ENCODE measurements around the gene PNCK.

PNCK gene

DNA sequence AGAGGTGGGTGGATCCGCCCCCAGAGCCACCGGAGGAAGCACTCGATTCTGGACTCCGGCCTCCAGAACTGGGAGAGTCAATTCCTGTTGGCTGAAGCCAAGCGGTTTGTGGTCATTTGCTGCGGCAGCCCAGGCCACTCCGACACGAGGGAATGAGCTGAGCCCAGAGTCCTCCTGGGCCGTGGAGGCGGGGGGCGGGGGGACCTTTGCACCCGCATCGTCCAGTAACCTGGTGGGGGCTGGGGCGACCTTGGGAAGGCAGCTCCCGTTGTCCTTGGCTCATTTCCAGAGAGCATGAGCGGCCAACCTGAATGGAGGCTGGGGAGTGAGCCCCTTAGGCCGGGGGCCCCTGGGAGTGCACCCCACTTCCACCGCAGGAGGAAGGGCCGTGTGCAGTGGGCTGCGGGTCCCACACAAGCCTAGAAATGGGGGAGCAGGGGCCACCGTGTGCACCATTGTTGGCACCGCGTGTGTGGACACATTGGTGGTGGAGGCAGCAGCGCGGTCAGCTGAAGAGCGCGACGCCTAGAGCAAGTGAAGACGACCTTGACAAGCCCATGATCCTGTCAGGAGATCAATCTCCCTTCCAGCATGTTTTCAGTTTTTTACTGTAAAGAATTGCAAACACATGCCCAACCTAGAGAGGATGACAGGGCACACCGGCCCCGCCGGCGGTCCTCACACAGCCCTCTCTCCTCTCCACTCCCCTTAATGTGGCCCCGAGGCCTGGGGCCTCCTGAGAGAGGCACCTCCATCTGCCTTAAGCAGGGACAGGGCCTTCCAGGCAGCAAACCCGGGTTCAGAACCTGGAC is 46.5 kb downstream of the PNCK start:
- no peak for DNase-seq

DNA sequence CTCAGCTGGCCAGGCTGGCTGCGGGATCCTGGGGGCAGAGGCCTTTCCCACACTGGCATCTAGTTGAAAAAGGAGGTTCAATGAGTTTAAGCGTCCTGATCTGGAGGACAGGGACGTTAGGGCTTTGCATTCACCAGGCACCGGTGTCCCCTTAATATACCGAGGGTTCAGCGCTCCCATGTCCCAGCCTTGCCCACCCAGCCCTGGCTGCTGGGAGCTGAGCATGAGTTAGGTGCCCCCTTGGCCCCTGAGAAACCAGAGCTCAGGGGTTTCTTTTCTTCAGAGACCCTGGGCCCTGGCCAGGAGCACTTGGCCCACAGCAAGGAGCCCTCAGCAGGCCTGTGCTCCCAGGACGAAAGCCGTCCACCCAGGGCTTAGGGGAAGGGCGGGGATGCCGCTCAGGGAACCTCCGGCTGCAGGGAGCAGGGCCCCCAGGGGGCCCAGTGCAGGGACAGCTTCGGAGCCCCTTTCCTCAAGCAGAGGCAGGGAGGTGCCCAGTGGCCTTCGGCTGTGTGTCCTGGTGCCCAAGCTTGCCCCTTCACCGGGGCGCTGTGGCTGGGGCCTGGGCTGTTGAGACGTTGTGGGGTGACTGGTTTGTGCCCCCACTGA is 47.5 kb downstream of the PNCK start:
- DNase-seq = no peak

DNA sequence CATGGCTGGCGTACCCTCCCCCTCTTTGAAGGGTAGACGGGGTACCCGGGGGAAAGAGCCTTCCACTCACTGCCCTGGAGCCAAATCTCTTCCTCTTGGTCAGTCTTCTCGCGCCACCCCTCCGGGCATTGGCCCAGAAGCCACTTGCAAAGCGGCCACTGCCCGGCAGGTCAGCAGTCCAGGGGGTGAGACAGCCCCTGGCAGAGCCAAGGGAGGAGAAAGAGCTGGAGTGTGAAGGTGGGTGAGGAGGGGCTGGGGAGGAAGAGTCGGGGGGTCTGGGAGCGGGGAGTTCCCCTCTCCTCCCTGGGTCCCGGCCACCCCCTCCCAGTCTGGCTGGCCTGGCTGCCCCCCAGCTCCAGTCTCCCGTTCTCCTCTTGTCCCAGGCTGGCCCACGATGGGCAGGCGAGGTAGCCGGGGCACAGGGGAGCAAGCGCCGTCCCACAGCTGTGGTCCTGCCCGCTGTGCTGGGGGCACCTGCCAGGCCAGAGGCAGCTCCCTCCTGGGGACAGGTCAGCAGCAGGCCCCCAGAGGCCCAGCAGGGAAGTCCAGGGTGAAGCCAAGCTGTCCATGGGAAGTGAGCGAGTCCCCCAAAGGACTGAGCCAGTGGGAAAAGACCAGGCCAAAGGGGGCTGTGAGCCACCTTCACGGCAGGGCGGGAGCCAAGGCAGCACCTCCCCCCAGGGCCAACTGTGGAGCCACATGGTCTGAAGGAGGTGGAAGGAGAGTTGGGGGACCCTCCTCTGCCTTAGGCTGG is 48.2 kb downstream of the PNCK start:
- DNase-seq = no peak

DNA sequence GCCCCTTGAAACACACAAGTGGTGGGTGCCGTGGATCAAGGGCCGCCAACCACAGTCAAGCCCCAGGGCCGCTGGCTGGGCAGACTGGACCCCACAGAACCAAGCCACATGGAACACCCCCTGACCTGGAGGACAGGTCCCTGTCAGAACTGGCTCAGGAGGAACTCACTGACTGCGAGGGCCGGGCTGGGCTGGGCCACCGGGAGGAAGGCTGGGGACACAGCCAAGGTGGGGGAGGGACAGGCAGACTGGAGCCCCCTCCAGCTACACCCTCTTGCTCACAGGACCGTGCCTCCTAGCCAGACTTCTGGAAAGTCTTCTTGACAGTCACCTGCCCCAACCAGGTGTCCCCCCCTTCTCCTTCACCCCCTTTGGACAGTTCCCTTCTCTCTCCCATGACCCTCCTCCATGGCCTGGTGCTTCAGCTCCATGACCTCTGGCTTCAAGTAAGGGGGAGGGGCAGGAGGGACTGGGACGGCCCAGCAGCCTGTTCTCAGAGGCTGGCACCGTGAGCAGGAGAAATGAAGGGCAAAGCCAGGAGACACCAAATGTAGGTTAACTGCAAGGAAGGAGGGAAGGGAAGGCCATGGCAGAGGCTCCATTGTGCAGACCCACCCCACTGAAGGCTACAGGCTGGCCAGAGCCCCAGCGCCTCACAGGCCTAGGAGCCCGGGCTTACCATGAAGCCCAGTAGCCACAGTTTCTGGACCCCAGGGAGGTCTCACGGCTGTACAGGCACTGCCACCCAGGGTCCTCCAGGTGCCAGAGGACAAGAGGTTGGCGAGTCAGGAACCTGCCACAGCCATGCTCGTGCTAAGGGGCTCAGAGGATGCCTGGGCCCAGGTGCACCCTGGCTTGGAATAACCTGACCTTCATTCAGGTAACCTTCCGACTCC is 49.2 kb downstream of the PNCK start:
- DNase-seq = no peak

DNA sequence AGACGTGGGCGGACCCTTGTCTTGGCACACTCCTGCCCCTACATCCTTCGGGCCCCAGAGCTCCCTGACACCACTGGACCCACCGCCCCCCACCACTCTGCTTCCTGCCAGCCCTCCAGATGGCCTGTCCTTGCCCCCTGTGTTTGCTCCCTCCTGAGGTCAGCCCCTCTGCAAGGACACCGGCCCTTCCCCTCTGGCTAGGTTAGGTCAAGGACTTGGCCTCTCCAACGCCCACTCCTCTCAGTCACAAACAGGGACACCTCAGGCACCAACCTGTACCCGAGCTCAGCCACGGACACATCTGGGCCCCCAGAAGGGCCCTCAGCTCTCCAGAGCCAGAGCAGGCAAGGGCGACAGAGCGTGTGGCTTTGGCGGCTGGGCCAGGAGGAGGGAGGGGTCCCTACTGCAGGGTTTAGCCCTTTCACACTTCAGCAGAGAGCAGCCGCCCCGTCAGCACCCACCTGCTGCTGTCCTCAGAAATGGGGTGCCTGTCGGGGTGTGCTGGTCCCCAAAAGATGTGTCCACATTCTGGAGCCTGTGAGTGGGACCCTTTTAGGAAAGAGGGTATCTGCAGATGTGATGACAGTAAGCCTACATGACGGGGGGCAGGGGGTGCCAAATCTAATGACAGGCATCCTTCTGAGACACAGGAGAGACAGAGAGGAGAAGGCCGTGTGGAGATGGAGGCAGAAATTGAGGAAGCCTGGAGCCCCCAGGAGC is 50.1 kb downstream of the PNCK start:
- DNase-seq = no peak

DNA sequence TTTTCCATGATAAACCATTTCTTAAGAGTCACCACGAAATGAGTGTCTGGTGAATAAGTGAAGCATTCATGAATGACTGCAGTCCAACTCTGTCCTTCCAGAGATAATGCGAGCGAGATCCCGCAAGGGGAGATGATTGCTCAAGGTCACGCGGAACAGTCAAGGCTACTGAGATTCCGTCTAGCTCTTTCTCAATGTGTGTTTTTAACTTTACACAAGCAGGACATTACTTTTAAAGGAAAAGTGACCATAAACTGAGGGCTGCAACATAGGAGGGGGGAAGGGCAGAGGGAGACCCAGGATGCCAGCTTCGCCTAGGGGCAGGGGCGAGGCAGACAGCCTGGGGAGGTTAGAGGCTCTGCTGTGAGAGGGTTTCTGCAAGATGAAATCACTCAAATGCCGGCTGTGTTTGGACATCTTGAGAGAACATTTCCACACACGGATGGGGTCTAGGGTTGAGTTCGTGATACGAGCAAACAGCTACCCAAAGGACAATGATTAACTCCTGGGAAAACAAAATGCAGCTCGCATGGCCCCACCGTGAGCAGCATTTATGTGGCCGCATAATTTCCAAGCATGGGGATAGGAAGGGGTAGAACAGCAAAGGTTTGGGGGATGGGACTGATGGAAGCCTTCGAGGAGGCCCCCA is 50.8 kb downstream of the PNCK start:
- DNase-seq = no peak

DNA sequence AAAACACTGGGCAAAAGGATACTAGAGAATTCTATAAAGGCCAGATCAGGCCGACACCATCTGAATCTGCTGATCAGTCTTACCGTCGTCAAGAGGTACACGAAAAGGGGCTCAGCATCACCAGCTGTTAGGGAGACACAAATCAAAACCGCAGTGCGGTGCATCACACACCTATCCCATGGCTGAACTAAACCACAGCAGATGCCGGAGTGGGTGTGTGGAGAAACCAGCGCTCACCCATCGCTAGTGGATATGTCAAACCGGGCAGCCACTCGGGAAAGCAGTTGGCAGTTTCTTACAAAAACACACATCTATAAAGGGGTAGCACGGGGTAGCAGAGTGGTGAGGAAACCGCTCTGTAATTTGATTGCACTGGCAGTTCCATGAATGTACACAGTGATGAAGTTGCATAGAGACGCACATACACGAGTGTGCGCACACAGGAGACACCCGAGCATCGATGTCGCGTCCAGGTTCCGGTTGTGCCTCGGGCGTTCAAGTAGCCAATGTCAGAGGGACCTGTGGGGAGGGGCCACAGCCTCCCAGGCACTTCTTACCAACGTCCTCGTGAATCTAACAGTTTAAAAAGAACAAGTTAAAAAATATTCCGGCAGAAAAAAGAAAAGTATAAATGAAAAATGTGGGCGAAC is 51.5 kb downstream of the PNCK start:
- no peak for DNase-seq

DNA sequence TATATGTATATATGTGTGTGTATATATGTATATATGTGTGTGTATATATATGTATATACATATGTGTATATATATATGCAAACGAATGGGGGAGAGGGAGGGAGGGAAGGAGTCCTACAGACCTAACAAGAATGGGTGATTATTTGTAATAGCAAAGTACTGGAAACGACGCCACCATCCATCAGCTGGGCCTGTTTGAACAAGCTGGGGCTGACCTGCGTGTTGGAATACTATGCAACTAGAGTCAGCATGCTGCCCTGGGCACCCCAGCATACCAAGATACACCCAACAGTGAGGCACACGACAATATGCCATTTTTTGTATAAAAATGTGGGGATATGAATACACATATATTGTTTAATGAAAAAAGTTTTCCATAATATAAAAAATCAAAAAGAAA is 53.0 kb downstream of the PNCK start:
- DNase-seq = no peak
